ENCODE measurements around the gene DLG1. TPM values are rescaled to one million over a fixed set of nuclear protein-coding genes. Genes with fewer than 3 reads are reported as not detected.

The DLG1 gene
- total RNA-seq, 1 donor from 2014 or later, result 99.6 TPM

- Mint-ChIP-seq H3K9me3 (ENCODE audit: low read depth) (no peaks in the 10 kb centered on the region), H3K27me3 (no peaks in the 10 kb centered on the region), H3K36me3 (ENCODE audit: insufficient read depth) (no peaks in the 10 kb centered on the region), H3K27ac (no peak overlapping the region), H3K4me1 (ENCODE audit: low read depth) (peaks cover 4% of the 10 kb centered on the region), H3K4me3 (ENCODE audit: low read depth) (no peak overlapping the region)
- TF ChIP-seq, protein P1, sequence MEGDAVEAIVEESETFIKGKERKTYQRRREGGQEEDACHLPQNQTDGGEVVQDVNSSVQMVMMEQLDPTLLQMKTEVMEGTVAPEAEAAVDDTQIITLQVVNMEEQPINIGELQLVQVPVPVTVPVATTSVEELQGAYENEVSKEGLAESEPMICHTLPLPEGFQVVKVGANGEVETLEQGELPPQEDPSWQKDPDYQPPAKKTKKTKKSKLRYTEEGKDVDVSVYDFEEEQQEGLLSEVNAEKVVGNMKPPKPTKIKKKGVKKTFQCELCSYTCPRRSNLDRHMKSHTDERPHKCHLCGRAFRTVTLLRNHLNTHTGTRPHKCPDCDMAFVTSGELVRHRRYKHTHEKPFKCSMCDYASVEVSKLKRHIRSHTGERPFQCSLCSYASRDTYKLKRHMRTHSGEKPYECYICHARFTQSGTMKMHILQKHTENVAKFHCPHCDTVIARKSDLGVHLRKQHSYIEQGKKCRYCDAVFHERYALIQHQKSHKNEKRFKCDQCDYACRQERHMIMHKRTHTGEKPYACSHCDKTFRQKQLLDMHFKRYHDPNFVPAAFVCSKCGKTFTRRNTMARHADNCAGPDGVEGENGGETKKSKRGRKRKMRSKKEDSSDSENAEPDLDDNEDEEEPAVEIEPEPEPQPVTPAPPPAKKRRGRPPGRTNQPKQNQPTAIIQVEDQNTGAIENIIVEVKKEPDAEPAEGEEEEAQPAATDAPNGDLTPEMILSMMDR (IDR thresholded peaks at IDR 0.05; ENCODE audit: unreplicated experiment), result no peak
- no peak for DNase-seq (ENCODE audit: low spot score, unreplicated experiment)
Measured at GRCh38 chr3:197343111-197343510, 44.7 kb upstream of the DLG1 start.

DNA sequence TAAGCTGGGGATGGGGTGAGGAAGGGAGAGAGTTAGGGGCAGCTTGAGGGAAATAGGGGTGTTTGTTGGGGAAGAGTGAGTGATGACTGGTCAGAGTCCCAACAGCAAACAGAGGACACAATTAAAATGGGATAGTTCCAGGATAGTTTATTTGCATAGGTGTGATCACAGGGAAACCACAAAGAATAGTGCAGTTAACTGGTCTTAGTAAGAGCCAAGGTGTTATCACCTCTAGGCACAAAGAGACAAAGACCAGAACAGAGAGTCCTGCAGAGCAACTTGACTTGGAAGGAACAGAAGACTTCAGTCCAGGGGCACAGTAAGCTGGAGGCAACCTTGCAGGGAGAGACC is 42.1 kb upstream of the DLG1 start:
- TF ChIP-seq, protein P1 (IDR thresholded peaks at IDR 0.05; ENCODE audit: unreplicated experiment), result no peak
- Mint-ChIP-seq H3K4me3 (ENCODE audit: low read depth) (no peak overlapping the region), H3K4me1 (ENCODE audit: low read depth) (peaks cover 4% of the 10 kb centered on the region), H3K27me3 (peaks cover 5% of the 10 kb centered on the region), H3K36me3 (ENCODE audit: insufficient read depth) (no peaks in the 10 kb centered on the region), H3K9me3 (ENCODE audit: low read depth) (no peaks in the 10 kb centered on the region), H3K27ac (no peak overlapping the region)
- DNase-seq (ENCODE audit: low spot score, unreplicated experiment), result no peak

GRCh38 chr3:197339841-197340520 is 41.6 kb upstream of the DLG1 start:
- Mint-ChIP-seq H3K27ac (no peak overlapping the region), H3K9me3 (ENCODE audit: low read depth) (no peaks in the 10 kb centered on the region), H3K36me3 (ENCODE audit: insufficient read depth) (no peaks in the 10 kb centered on the region), H3K27me3 (peaks cover 5% of the 10 kb centered on the region), H3K4me1 (ENCODE audit: low read depth) (peaks cover 9% of the 10 kb centered on the region), H3K4me3 (ENCODE audit: low read depth) (no peak overlapping the region)
- TF ChIP-seq, protein P1 (IDR thresholded peaks at IDR 0.05; ENCODE audit: unreplicated experiment), result no peak
- no peak for DNase-seq (ENCODE audit: low spot score, unreplicated experiment)

DNA sequence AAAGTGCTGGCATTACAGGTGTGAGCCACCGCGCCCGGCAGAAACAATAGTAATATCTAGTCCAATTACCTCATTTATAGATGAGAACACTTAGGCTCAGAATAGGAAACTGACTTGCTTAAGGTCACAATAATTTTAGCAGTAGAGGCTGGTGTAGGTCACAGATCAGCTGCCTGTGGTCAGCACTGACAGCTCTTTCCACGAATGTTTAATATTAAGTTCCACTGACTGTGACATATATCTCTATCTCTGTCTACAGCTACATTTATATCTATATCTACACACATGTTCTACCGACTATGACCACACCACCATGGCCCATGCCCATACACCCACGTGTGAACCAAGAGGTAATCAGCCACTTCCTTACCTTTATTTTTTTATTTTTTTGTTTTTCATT is 40.2 kb upstream of the DLG1 start:
- Mint-ChIP-seq H3K36me3 (ENCODE audit: insufficient read depth) (no peaks in the 10 kb centered on the region), H3K9me3 (ENCODE audit: low read depth) (no peaks in the 10 kb centered on the region), H3K27ac (no peak overlapping the region), H3K27me3 (peaks cover 5% of the 10 kb centered on the region), H3K4me3 (ENCODE audit: low read depth) (no peak overlapping the region), H3K4me1 (ENCODE audit: low read depth) (peaks cover 17% of the 10 kb centered on the region)
- no peak for DNase-seq (ENCODE audit: low spot score, unreplicated experiment)
- TF ChIP-seq, protein P1 (IDR thresholded peaks at IDR 0.05; ENCODE audit: unreplicated experiment), result no peak

GRCh38 chr3:197337656-197338055 is 39.2 kb upstream of the DLG1 start:
- no peak for DNase-seq (ENCODE audit: low spot score, unreplicated experiment)
- no peak overlapping the region for H3K4me3 Mint-ChIP-seq (ENCODE audit: low read depth)
- H3K36me3 Mint-ChIP-seq (ENCODE audit: insufficient read depth), result no peaks in the 10 kb centered on the region
- no peak overlapping the region for H3K27ac Mint-ChIP-seq
- H3K4me1 Mint-ChIP-seq (ENCODE audit: low read depth), result peaks cover 21% of the 10 kb centered on the region
- no peaks in the 10 kb centered on the region for H3K9me3 Mint-ChIP-seq (ENCODE audit: low read depth)
- TF ChIP-seq, protein P1 (IDR thresholded peaks at IDR 0.05; ENCODE audit: unreplicated experiment), result no peak
- H3K27me3 Mint-ChIP-seq, result peaks cover 5% of the 10 kb centered on the region
